HG03066 (cell line): ENCODE results near the gene PARVB.

Experiments used
- ATAC-seq: cut with Tn5 transposase; IDR thresholded peaks from one replicate; pipeline ENCODE4 v1.9.1; 2021; ENCODE audit warnings: low read depth; ENCODE audit not compliant: unreplicated experiment

The PARVB gene

GRCh38 chr22:44192816-44193534 lies 168.9 kb downstream of the PARVB start:
- ATAC-seq: no peak

- ATAC-seq: no peak
Measured at GRCh38 chr22:44193535-44193891, 169.4 kb downstream of the PARVB start.

- ATAC-seq: no peak
Measured at GRCh38 chr22:44194569-44194968, 170.5 kb downstream of the PARVB start.

GRCh38 chr22:44195189-44195871 lies 171.2 kb downstream of the PARVB start:
- no peak for ATAC-seq

- no peak for ATAC-seq
Measured at GRCh38 chr22:44196241-44196640, 172.1 kb downstream of the PARVB start.

GRCh38 chr22:44196731-44197131 lies 172.6 kb downstream of the PARVB start:
- no peak for ATAC-seq

- no peak for ATAC-seq
Measured at GRCh38 chr22:44197271-44197670, 173.2 kb downstream of the PARVB start.

- ATAC-seq: no peak
Measured at GRCh38 chr22:44199164-44199563, 175.1 kb downstream of the PARVB start.

- ATAC-seq: no peak
Measured at GRCh38 chr22:44199866-44200265, 175.8 kb downstream of the PARVB start.

- ATAC-seq: no peak
Measured at GRCh38 chr22:44200451-44200850, 176.3 kb downstream of the PARVB start.

- ATAC-seq: no peak
Measured at GRCh38 chr22:44200855-44201550, 176.9 kb downstream of the PARVB start.

- no peak for ATAC-seq
Measured at GRCh38 chr22:44201665-44202064, 177.6 kb downstream of the PARVB start.

GRCh38 chr22:44202261-44202789 lies 178.2 kb downstream of the PARVB start:
- ATAC-seq: no peak

GRCh38 chr22:44203203-44203602 lies 179.1 kb downstream of the PARVB start:
- no peak for ATAC-seq

- ATAC-seq: no peak
Measured at GRCh38 chr22:44204739-44205515, 180.8 kb downstream of the PARVB start.

GRCh38 chr22:44205516-44206329 lies 181.6 kb downstream of the PARVB start:
- no peak for ATAC-seq

- ATAC-seq: no peak
Measured at GRCh38 chr22:44206330-44206645, 182.2 kb downstream of the PARVB start.

- ATAC-seq: no peak
Measured at GRCh38 chr22:44206696-44207095, 182.6 kb downstream of the PARVB start.

GRCh38 chr22:44207173-44207980 lies 183.3 kb downstream of the PARVB start:
- no peak for ATAC-seq
